HEK293 (cell line): ENCODE data around the gene SH3BP5L.

Experiments used
- CTCF ChIA-PET: fragments of 350-600 bp; formaldehyde crosslinking; extraction: SDS; loops from one replicate; lab custom pipeline; 2021; ENCODE audit warnings: antibody characterized with exemption; lab: Yijun Ruan, JAX
- POLR2A ChIA-PET: fragments of 300-600 bp; formaldehyde crosslinking; extraction: SDS; loops from one replicate; lab custom pipeline; 2020; ENCODE audit warnings: antibody characterized with exemption, inconsistent platforms; lab: Yijun Ruan, JAX
- H3K27ac ChIP-seq: fragments of 200-500 bp; sonication (Bioruptor generic); 2 replicates; pipeline ENCODE4 v1.5.1; 2014; ENCODE audit warnings: low read depth, low read length, control low read depth, inconsistent platforms; ENCODE audit errors: extremely low read depth
- H3K36me3 ChIP-seq, 2 experiments: fragments of 200-500 bp in 1 of 2; sonication (Bioruptor generic) in 1 of 2; 1 replicate in 1 of 2; 2 replicates in 1 of 2; pipeline ENCODE4 v1.5.1; 2014 to 2017; ENCODE audit warnings: inconsistent platforms in 2 of 2, low read length in 2 of 2; ENCODE audit not compliant: control insufficient read depth in 2 of 2, insufficient read depth in 1 of 2
- H3K4me1 ChIP-seq: fragments of 200-500 bp; sonication (Bioruptor generic); 2 replicates; pipeline ENCODE4 v1.5.1; 2014; ENCODE audit warnings: mild to moderate bottlenecking, low read length, inconsistent platforms; ENCODE audit not compliant: control insufficient read depth, insufficient read depth
- H3K4me3 ChIP-seq: 2 replicates; pipeline ENCODE4 v1.5.1; 2011; ENCODE audit warnings: low read depth, mild to moderate bottlenecking, control low read depth, low read length, moderate library complexity
- H3K9me3 ChIP-seq: fragments of 200-500 bp; sonication (Bioruptor generic); 2 replicates; pipeline ENCODE4 v1.5.1; 2014; ENCODE audit warnings: low read depth, low read length, inconsistent platforms; ENCODE audit not compliant: control insufficient read depth, insufficient read depth
- GFI1B ChIP-seq: fragments of 450-650 bp; formaldehyde crosslinking; IDR thresholded peaks from 2 replicates; pipeline ENCODE4 v1.5.1; 2016; ENCODE audit warnings: missing biosample characterization, missing genetic modification characterization
- KLF10 ChIP-seq: fragments of 450-650 bp; IDR thresholded peaks from 2 replicates; pipeline ENCODE4 v1.5.1; 2018; ENCODE audit warnings: missing biosample characterization, mild to moderate bottlenecking, missing genetic modification characterization
- KLF16 ChIP-seq: fragments of 450-650 bp; formaldehyde crosslinking; IDR thresholded peaks from 2 replicates; pipeline ENCODE4 v1.5.1; 2017; ENCODE audit warnings: missing biosample characterization, missing genetic modification characterization
- KLF8 ChIP-seq: fragments of 450-650 bp; formaldehyde crosslinking; IDR thresholded peaks from 2 replicates; pipeline ENCODE4 v1.5.1; 2016; ENCODE audit warnings: missing biosample characterization, missing genetic modification characterization
- PRDM2 ChIP-seq: fragments of 450-650 bp; formaldehyde crosslinking; IDR thresholded peaks from 2 replicates; pipeline ENCODE4 v1.5.1; 2016; ENCODE audit warnings: missing biosample characterization, missing genetic modification characterization, borderline replicate concordance
- TSHZ1 ChIP-seq: fragments of 450-650 bp; formaldehyde crosslinking; IDR thresholded peaks from 2 replicates; pipeline ENCODE4 v1.5.1; 2016; ENCODE audit warnings: missing biosample characterization, missing genetic modification characterization, borderline replicate concordance
- ZEB2 ChIP-seq: fragments of 450-650 bp; formaldehyde crosslinking; IDR thresholded peaks from 2 replicates; pipeline ENCODE4 v1.5.1; 2016; ENCODE audit warnings: missing biosample characterization, missing genetic modification characterization
- ZNF112 ChIP-seq: fragments of 450-650 bp; formaldehyde crosslinking; IDR thresholded peaks from 2 replicates; pipeline ENCODE4 v1.5.0; 2017; ENCODE audit warnings: missing biosample characterization, missing genetic modification characterization
- ZNF121 ChIP-seq: fragments of 450-650 bp; formaldehyde crosslinking; IDR thresholded peaks from 2 replicates; pipeline ENCODE4 v1.5.1; 2016; ENCODE audit warnings: missing biosample characterization, missing genetic modification characterization
- ZNF248 ChIP-seq: fragments of 450-650 bp; formaldehyde crosslinking; IDR thresholded peaks from 2 replicates; pipeline ENCODE4 v1.5.1; 2017; ENCODE audit warnings: missing biosample characterization, missing genetic modification characterization
- ZNF311 ChIP-seq: fragments of 450-650 bp; formaldehyde crosslinking; IDR thresholded peaks from 2 replicates; pipeline ENCODE4 v1.5.1; 2017; ENCODE audit warnings: missing biosample characterization, missing genetic modification characterization, borderline replicate concordance
- ZNF354C ChIP-seq: fragments of 450-650 bp; formaldehyde crosslinking; IDR thresholded peaks from 2 replicates; pipeline ENCODE4 v1.5.1; 2016; ENCODE audit warnings: missing biosample characterization, missing genetic modification characterization, low read depth, borderline replicate concordance
- ZNF362 ChIP-seq: fragments of 450-650 bp; formaldehyde crosslinking; IDR thresholded peaks from 2 replicates; pipeline ENCODE4 v1.5.1; 2016; ENCODE audit warnings: missing biosample characterization, missing genetic modification characterization
- ZNF521 ChIP-seq: fragments of 450-650 bp; formaldehyde crosslinking; IDR thresholded peaks from 2 replicates; pipeline ENCODE4 v1.5.1; 2017; ENCODE audit warnings: missing biosample characterization, mild to moderate bottlenecking, missing genetic modification characterization
- ZNF555 ChIP-seq: fragments of 450-650 bp; formaldehyde crosslinking; conservative IDR thresholded peaks from 2 replicates; pipeline ENCODE4 v1.5.1; 2017; ENCODE audit warnings: missing biosample characterization, mild to moderate bottlenecking, missing genetic modification characterization, inconsistent platforms
- ZNF561 ChIP-seq: fragments of 450-650 bp; IDR thresholded peaks from 2 replicates; pipeline ENCODE4 v1.5.1; 2018; ENCODE audit warnings: missing biosample characterization, missing genetic modification characterization, borderline replicate concordance
- ZNF585B ChIP-seq: fragments of 450-650 bp; formaldehyde crosslinking; IDR thresholded peaks from 2 replicates; pipeline ENCODE4 v1.5.1; 2016; ENCODE audit warnings: missing biosample characterization, missing genetic modification characterization
- ZNF701 ChIP-seq: fragments of 450-650 bp; formaldehyde crosslinking; IDR thresholded peaks from 2 replicates; pipeline ENCODE4 v1.5.1; 2016; ENCODE audit warnings: missing biosample characterization, missing genetic modification characterization
- ZNF777 ChIP-seq: fragments of 450-650 bp; formaldehyde crosslinking; IDR thresholded peaks from 2 replicates; pipeline ENCODE4 v1.5.1; 2017; ENCODE audit warnings: missing biosample characterization, missing genetic modification characterization, borderline replicate concordance
- ZNF791 ChIP-seq: fragments of 450-650 bp; formaldehyde crosslinking; IDR thresholded peaks from 2 replicates; pipeline ENCODE4 v1.5.1; 2016; ENCODE audit warnings: missing biosample characterization, missing genetic modification characterization
- ZNF843 ChIP-seq: fragments of 450-650 bp; formaldehyde crosslinking; IDR thresholded peaks from 2 replicates; pipeline ENCODE4 v1.5.1; 2016; ENCODE audit warnings: missing biosample characterization, missing genetic modification characterization
- ZSCAN16 ChIP-seq: fragments of 450-650 bp; formaldehyde crosslinking; IDR thresholded peaks from 2 replicates; pipeline ENCODE4 v1.5.1; 2016; ENCODE audit warnings: missing biosample characterization, missing genetic modification characterization
- ZSCAN18 ChIP-seq: fragments of 450-650 bp; formaldehyde crosslinking; IDR thresholded peaks from 2 replicates; pipeline ENCODE4 v1.5.1; 2016; ENCODE audit warnings: missing biosample characterization, missing genetic modification characterization

The SH3BP5L gene

GRCh38 chr1:248805876-248806275, 19.8 kb downstream of the SH3BP5L start (continued):
- no peak for TF ChIP-seq ZNF561 (tag by site-specific recombination)
- TF ChIP-seq TSHZ1 (tag by site-specific recombination): no peak
- no peak for TF ChIP-seq ZNF354C (tag by site-specific recombination)
- no peak for TF ChIP-seq ZNF121 (tag by site-specific recombination)
- TF ChIP-seq ZNF362 (tag by site-specific recombination): no peak
- TF ChIP-seq ZNF791 (tag by site-specific recombination): no peak

- Histone ChIP-seq H3K4me1 (no peaks in the 10 kb centered on the region), H3K4me3 (no peak overlapping the region), H3K36me3 (no peaks in the 10 kb centered on the region), H3K9me3 (no peaks in the 10 kb centered on the region), H3K27ac (no peak overlapping the region)
- POLR2A ChIA-PET: no interaction called here
- CTCF ChIA-PET: interaction anchor here (1.2 to 3.5 kb wide), 2 partner anchors 182 to 185 kb away, joined by 3 to 25 read pairs; no protein-coding TSS in a partner anchor
- no peak for TF ChIP-seq ZNF585B (tag by site-specific recombination)
- no peak for TF ChIP-seq ZNF354C (tag by site-specific recombination)
- TF ChIP-seq ZNF555 (tag by site-specific recombination): no peak
- TF ChIP-seq GFI1B (tag by site-specific recombination): no peak
- no peak for TF ChIP-seq ZNF777 (tag by site-specific recombination)
- TF ChIP-seq ZNF843 (tag by site-specific recombination): no peak
- TF ChIP-seq KLF10 (tag by site-specific recombination): no peak
- no peak for TF ChIP-seq KLF16 (tag by site-specific recombination)
- no peak for TF ChIP-seq ZNF311 (tag by site-specific recombination)
- no peak for TF ChIP-seq ZSCAN18 (tag by site-specific recombination)
- TF ChIP-seq ZNF248 (tag by site-specific recombination): no peak
- TF ChIP-seq ZEB2 (tag by site-specific recombination): no peak
- TF ChIP-seq ZSCAN16: no peak
- TF ChIP-seq ZNF112 (tag by site-specific recombination): no peak
- no peak for TF ChIP-seq PRDM2
- TF ChIP-seq ZNF521 (tag by site-specific recombination): no peak
- TF ChIP-seq KLF8: no peak
- TF ChIP-seq ZNF701 (tag by site-specific recombination): no peak
These were observed 20.7 kb downstream of the SH3BP5L start for GRCh38 chr1:248804771-248805681.
